Hepatocyte (in vitro differentiated cells): ENCODE results near the gene RNF222. TPM values are rescaled to one million over a fixed set of nuclear protein-coding genes. Genes with fewer than 3 reads are reported as not detected.
"Not testable (repeated sequence)": the region's sequence is repeated elsewhere in the genome, so short reads cannot be mapped to it uniquely, and the experiment has no call there.

Source experiments
- DNase-seq: peaks from one replicate; pipeline ENCODE4 v3.0.0-alpha.2; 2016; ENCODE audit warnings: low spot score
- H2AFZ ChIP-seq: fragments of 200-600 bp; sonication (generic); 2 replicates; pipeline ENCODE4 v1.6.0; 2016; ENCODE audit warnings: antibody characterized with exemption, mild to moderate bottlenecking
- H3K27ac ChIP-seq: fragments of 200-600 bp; sonication (generic); 2 replicates; pipeline ENCODE4 v1.5.1; 2016; ENCODE audit warnings: mild to moderate bottlenecking
- H3K27me3 ChIP-seq: fragments of 200-600 bp; sonication (generic); 2 replicates; pipeline ENCODE4 v1.6.1; 2016
- H3K36me3 ChIP-seq: fragments of 200-600 bp; sonication (generic); replicated peaks from 2 replicates; pipeline ENCODE4 v1.5.1; 2016; ENCODE audit warnings: low read depth; ENCODE audit not compliant: insufficient read depth
- H3K4me1 ChIP-seq: fragments of 200-600 bp; sonication (generic); 2 replicates; pipeline ENCODE4 v1.5.1; 2016; ENCODE audit warnings: mild to moderate bottlenecking, moderate library complexity; ENCODE audit not compliant: insufficient read depth
- H3K4me2 ChIP-seq: fragments of 200-600 bp; sonication (generic); 2 replicates; pipeline ENCODE4 v1.6.0; 2016
- H3K4me3 ChIP-seq: fragments of 200-600 bp; sonication (generic); 2 replicates; pipeline ENCODE4 v1.5.1; 2016; ENCODE audit warnings: mild to moderate bottlenecking
- H3K79me2 ChIP-seq: fragments of 200-600 bp; sonication (generic); 2 replicates; pipeline ENCODE4 v1.6.0; 2017; ENCODE audit warnings: mild to moderate bottlenecking
- H3K9me2 ChIP-seq: fragments of 200-600 bp; sonication (generic); replicated peaks from 2 replicates; pipeline ENCODE4 v1.6.0; 2017; ENCODE audit warnings: mild to moderate bottlenecking; ENCODE audit not compliant: insufficient read depth
- H3K9me3 ChIP-seq: fragments of 200-600 bp; sonication (generic); 2 replicates; pipeline ENCODE4 v1.5.1; 2016; ENCODE audit warnings: low read depth, mild to moderate bottlenecking
- H4K20me1 ChIP-seq: fragments of 200-600 bp; sonication (generic); 2 replicates; pipeline ENCODE4 v1.6.0; 2016; ENCODE audit warnings: mild to moderate bottlenecking; ENCODE audit not compliant: insufficient read depth, poor library complexity, severe bottlenecking
- CTCF ChIP-seq: fragments of 200-600 bp; sonication (generic); IDR thresholded peaks from 2 replicates; pipeline ENCODE4 v1.5.1; 2016; ENCODE audit warnings: antibody characterized with exemption, mild to moderate bottlenecking; ENCODE audit not compliant: poor library complexity
- EZH2 ChIP-seq: fragments of 200-600 bp; sonication (generic); IDR thresholded peaks from 2 replicates; pipeline ENCODE4 v1.6.1; 2016; ENCODE audit warnings: antibody characterized with exemption, mild to moderate bottlenecking, borderline replicate concordance
- EZH2phosphoT487 ChIP-seq: fragments of 200-600 bp; sonication (generic); IDR thresholded peaks from one replicate; pipeline ENCODE4 v1.6.1; 2018; ENCODE audit warnings: antibody characterized with exemption, mild to moderate bottlenecking, low read depth, moderate library complexity; ENCODE audit not compliant: unreplicated experiment, severe bottlenecking
- WGBS: methylation state at CpG from one replicate; pipeline ENCODE4 v1.1.6; 2016; ENCODE audit warnings: low lambda C conversion rate; ENCODE audit errors: missing lambda C conversion rate; 5-methylcytosine and 5-hydroxymethylcytosine counted together
- polyA plus RNA-seq: library from polyadenylated mRNA; unstranded; fragments of >200 nt; fragmentation: Nextera tagmentation; extraction: Ambion mirVana; gene quantifications from 2 replicates; pipeline ENCODE4 v1.2.1, GENCODE V29; 2016
- total RNA-seq: library from RNA; depleted of rRNA; stranded (reverse); fragments of >200 nt; gene quantifications from 2 replicates; pipeline ENCODE4 v1.2.3, GENCODE V29; 2014

RNF222 gene
- total and polyA plus RNA-seq, 2 experiments from 2014 or later = not detected

- no peak overlapping the region for H2AFZ ChIP-seq
- H4K20me1 ChIP-seq = no peaks in the 10 kb centered on the region
- H3K27me3 ChIP-seq = peaks cover 23% of the 10 kb centered on the region
- no peaks in the 10 kb centered on the region for H3K36me3 ChIP-seq
- no peaks in the 10 kb centered on the region for H3K79me2 ChIP-seq
- no peak for DNase-seq
- no peaks in the 10 kb centered on the region for H3K9me2 ChIP-seq
- H3K27ac ChIP-seq = no peak overlapping the region
- H3K9me3 ChIP-seq = no peaks in the 10 kb centered on the region
- H3K4me2 ChIP-seq = no peak overlapping the region
- H3K4me1 ChIP-seq = no peaks in the 10 kb centered on the region
- H3K4me3 ChIP-seq = no peak overlapping the region
- WGBS = 85% methylated on average over 2 of the region's 2 CpGs
- TF ChIP-seq EZH2phosphoT487 (no peak), CTCF (no peak), EZH2 (no peak)
Measured at GRCh38 chr17:8401107-8401506, 3.5 kb upstream of the RNF222 start.

GRCh38 chr17:8398980-8399379, 1.4 kb upstream of the RNF222 start:
- Histone ChIP-seq H3K27ac (no peak overlapping the region), H3K79me2 (no peaks in the 10 kb centered on the region), H3K4me1 (no peaks in the 10 kb centered on the region), H3K9me2 (no peaks in the 10 kb centered on the region), H3K4me3 (no peak overlapping the region), H3K27me3 (peaks cover 38% of the 10 kb centered on the region), H2AFZ (no peak overlapping the region), H3K36me3 (no peaks in the 10 kb centered on the region), H3K4me2 (no peak overlapping the region), H4K20me1 (no peaks in the 10 kb centered on the region), H3K9me3 (no peaks in the 10 kb centered on the region)
- DNase-seq = no peak
- 69% methylated on average over 6 of the region's 6 CpGs for WGBS
- no peak for TF ChIP-seq CTCF
- no peak for TF ChIP-seq EZH2
- no peak for TF ChIP-seq EZH2phosphoT487

- WGBS = 79% methylated on average over 9 of the region's 9 CpGs
- H3K9me2 ChIP-seq, H3K79me2 ChIP-seq, DNase-seq, H3K27ac ChIP-seq, H4K20me1 ChIP-seq, H3K4me1 ChIP-seq, H3K4me2 ChIP-seq, H2AFZ ChIP-seq, H3K9me3 ChIP-seq, H3K36me3 ChIP-seq, H3K4me3 ChIP-seq: not testable (repeated sequence)
- H3K27me3 ChIP-seq = peaks cover 38% of the 10 kb centered on the region
Measured at GRCh38 chr17:8394497-8394896, 3.1 kb downstream of the RNF222 start.

- Histone ChIP-seq H3K9me3 (no peaks in the 10 kb centered on the region), H3K4me2 (no peak overlapping the region)
Measured at GRCh38 chr17:8393470-8394231, 4.0 kb downstream of the RNF222 start.

More at GRCh38 chr17:8393470-8394231, 4.0 kb downstream of the RNF222 start:
- TF ChIP-seq CTCF (no peak), EZH2 (no peak), EZH2phosphoT487 (no peak)
- Histone ChIP-seq H3K27ac (no peak overlapping the region), H4K20me1 (no peaks in the 10 kb centered on the region), H3K27me3 (peaks cover 37% of the 10 kb centered on the region), H3K79me2 (no peaks in the 10 kb centered on the region), H3K9me2 (no peaks in the 10 kb centered on the region), H2AFZ (no peak overlapping the region), H3K4me1 (no peaks in the 10 kb centered on the region), H3K36me3 (no peaks in the 10 kb centered on the region), H3K4me3 (no peak overlapping the region)
- WGBS = 73% methylated on average over 8 of the region's 8 CpGs
- no peak for DNase-seq
